ENCODE results near the gene NPHP4.

Gene NPHP4

GRCh38 chr1:5839881-5840550, 152.2 kb downstream of the NPHP4 start:
- no peak for DNase-seq

GRCh38 chr1:5839161-5839880, 152.9 kb downstream of the NPHP4 start:
- no peak for DNase-seq

DNA sequence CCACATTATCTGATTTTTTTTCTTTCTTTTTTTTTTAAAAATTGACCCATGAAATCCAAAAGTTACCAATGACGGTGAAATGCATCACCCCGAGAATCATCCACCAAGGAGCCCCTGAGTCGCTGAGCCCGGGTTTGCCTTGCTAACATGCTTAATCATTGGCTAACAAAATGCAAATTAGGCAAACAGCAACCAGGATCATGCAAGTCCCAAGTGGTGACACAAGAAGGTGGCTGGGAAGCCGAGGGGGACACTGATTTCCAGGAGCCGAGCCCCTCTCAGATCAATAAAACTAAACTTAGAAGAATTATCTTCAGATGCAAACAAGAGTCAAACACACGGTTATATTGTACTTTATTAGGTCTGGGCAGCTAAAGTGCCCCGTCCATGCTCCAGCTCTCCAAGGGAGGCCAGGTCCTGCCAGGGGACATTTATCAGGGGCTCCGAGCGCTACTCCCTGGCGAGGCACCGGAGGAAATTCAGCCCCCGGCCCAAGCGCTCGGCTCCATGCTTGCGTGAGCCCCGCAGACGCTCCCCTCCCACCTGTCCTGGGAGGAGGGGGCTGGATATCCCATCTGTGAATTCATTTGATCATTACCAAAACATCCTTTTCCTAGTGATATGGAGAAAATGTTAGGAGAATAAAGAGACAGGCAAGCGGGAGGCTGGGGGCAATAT, 154.1 kb downstream of the NPHP4 start:
- no peak for DNase-seq

DNA sequence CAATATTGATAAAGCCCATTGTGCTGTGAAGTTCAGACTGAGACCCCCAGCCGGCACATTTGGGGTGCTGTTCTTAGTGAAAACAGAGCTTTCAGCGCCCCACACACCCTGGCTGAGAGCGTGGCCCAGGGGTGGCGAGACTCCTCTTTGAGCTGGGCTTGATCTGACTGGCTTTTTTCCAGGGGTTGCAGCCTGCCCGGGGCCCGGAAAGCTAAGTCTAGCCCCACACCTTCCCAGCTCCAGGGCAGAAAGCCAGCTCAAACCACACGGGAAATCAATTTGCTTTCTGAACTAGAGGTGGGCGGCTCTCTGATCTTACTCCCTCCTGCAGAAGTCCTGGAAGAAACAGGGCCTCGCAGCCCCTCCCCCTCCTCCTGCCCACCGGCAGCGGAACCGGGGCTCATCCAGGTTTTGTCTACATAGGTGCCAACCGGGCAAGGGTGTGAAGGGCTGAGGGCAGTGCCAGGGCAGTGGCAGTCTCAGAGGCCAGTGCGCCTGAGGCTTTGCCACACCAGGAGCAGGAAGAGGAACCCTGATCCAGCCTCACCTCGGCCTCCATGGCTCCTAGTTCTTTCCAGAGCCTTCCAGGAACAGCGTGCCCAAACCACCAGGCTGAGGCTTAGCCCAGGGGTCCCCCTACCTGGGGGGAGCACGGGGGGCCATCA, 155.3 kb downstream of the NPHP4 start:
- no peak for DNase-seq

GRCh38 chr1:5835179-5835562, 157.1 kb downstream of the NPHP4 start:
- DNase-seq, result no peak

DNA sequence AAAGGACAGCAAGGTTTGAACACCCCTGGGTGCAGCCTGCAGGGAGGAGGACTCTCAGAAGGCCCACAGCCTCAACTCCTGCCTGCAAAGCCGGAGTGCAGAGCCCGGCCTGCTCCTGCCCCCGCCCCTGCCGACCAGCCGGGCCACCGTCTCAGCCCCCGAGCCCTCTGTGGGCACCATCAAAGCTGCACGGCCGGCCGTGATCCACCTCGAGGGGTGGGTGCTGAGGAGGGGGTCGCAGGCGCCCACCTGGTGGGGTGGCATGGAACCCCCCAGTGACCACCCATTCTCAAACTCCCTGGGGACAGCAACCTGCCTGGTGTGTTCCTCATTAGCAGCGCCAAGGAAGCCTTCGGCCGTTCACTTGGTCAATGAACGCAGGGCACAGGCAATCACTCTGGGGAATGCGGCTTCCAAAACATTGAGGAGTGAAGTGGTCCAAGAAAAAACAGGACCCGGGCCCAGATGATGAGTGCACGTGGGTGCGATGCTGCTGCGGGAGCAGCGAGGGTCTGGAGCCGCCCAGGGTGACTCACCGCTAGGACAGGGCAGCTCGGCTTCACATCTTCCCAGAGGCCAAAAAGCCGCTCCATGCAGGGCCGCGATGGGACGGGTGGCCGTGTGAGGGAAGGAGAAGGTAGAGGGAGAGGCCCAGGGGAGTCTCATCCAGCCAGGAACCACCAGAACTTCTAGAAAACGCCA, 157.6 kb downstream of the NPHP4 start:
- DNase-seq, result no peak

- no peak for DNase-seq
Observed at GRCh38 chr1:5833911-5834310, 158.3 kb downstream of the NPHP4 start.

DNA sequence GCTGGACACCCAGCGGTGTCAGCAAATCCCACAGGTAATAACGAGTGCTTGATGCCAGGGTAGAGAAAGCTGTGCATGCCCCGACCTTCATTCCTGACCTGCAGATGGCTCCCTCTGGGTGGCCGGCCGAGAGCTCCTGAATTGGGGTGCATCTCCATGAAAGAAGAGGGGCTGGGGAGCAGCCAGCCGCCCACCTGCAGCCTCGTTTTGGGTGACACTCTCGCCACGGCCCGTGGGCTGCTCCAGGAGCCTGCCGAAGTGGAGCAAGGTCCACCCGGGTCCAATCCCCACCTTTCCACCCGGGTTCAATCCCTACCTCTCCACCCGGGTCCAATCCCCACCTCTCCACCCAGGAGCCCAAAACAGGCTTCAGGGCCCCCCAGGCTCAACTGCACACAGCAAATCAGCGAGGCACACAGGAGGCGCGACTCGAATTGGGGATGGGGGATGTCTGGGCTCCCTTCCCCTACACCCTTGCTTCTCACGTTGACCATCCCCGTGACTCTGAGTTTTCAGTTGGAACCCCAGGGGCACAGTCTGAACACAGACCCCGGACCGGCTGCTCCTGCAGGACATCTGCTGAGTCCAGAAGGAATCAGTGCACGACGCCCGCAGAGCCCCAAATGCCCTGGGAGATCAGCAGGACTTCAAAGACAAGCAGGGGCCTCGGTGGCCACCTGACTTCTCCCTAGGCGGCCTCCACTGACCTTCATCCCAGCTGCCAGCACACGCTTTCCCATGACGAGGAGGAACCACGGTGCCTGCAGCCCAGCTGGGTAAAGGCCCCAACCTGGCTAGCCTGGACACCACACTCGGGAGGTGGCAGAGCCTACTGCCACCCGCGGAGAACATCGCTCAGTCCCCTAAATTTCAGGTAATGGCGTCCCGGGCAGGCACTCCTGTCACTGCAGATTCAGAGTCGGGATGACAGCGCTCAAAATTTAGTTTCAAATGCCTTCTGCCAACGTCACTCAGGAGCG, 159.0 kb downstream of the NPHP4 start:
- no peak for DNase-seq

DNA sequence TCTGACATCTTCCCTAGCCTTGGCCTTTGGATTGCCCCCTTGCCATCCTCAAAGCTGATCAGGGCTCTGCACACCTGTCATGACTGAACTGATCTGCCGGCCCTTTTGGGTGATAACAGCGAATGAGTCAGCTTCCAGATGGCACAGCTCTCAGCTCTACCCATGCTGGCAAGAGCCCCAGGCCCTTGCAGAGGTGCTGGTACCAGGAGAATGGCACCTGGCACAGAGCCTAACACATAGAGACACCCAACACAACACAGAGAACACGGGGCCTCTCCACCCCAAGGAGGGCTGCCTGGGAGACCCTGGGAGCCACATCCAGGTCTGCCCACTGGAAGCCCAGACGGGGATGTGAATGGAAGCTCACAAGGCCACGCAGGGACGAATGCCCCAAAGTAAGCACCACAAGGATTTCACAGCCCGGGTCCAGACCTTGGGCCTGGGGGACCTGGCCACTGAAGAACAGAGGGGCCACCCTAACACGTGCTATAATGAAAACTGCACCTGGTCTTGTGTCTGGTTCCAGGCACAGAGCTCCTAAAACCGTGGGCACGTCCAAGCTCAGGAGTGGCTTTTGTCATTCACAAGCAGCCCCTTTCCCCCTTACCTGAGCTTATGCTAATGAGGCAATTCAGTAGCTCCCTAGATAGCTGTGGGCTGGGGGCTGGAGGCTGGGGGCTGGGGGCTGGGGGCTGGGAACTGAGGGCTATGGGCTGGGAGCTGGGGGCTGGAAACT, 160.5 kb downstream of the NPHP4 start:
- DNase-seq, result no peak

DNA sequence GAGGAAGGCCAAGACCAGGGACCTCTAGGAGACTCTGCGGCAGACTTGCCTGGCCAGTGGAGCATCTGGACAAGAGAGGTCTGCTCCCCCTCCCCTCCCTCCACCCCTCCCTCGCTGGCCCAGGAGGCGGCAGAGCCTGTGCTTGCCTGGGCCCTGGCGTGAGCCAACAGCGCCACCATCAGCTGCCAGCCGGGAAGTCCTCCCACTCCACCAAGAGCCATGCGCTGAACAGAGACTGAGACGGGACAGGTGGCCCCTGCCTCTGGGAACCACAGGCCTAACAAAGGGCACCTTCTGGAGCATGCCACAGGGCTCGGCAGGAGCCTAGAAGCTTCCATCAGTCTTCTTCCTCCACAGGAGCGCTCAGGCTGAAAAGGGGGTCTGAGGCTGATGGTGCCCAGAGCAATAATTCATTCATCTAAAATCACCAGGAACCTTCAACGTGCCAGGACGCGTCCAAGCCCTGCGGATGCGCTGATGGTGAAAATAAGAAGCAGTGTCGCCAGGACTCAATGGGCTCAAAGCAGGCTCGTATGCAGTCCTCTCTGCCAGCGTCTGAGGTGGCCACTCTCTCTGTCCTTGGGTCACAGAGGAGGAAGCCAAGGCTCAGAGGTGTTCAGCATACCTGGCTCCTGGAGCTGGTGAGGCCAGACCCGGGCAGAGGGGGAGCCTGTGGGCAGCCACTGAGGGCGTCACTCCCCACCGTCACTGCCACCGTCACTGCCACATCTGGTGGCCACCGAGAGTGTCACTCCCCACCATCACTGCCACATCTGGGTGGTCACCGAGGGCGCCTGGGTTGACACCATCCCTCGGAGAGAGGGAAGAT, 161.2 kb downstream of the NPHP4 start:
- DNase-seq, result no peak

DNA sequence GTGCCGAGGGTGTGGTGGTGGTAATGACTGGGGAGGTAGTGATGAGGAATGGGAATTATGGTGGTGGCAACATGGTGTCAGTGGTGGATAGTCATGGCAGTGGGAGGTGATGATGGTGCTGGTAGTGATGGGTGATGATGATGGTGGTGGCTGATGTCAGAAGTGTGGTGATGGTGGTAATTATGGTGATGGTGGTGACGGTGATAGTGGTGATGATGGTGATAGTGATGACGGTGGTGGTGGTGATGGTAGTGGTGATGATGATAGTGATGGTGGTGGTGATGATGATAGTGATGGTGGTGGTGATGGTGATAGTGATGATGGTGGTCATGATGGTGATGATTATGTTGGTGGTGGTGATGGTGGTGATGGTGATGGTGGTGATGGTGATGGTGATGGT, 162.8 kb downstream of the NPHP4 start:
- DNase-seq, result no peak

GRCh38 chr1:5828308-5828935, 163.8 kb downstream of the NPHP4 start:
- DNase-seq, result no peak

GRCh38 chr1:5827516-5827915, 164.7 kb downstream of the NPHP4 start:
- no peak for DNase-seq

DNA sequence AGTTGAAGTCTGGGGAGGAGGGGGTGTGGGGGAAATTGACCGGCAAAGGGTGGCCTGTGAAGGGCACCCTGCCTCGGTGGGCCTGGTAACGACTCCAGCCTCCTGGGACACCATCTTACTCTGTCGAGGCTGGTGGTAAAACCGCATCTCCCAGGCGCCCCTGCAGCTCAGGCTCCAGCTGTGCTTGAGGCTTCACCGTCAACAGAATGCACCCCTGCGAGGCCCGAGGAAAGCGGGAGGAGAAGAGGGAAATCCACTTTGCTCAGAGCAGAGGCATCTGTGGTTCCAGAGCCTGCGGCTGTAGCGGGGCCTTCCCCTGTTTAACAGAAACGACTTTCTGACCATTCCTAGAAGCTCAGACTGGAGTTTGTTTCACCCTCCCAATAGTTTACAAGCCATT, 165.6 kb downstream of the NPHP4 start:
- no peak for DNase-seq

DNA sequence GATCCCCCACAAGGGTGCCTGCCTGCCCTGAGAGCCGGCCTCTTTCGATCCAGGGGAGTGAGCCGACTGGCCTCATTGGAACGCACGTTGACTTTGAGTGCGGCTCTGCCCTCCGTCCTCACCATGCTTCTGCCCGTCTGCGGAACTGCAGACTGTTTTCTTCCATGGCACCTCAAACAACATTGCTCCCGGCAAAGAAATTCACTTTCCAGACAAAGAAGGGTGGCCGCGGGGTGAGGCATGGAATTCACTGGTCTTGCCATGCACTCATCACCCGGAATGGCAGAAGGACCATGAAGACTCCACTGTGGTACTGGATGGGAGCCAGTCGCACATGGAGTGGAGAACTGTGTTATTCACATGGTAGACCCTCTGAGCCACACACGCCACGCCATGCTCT, 169.5 kb downstream of the NPHP4 start:
- DNase-seq, result no peak

- no peak for DNase-seq
Observed at GRCh38 chr1:5822266-5822665, 170.0 kb downstream of the NPHP4 start.

DNA sequence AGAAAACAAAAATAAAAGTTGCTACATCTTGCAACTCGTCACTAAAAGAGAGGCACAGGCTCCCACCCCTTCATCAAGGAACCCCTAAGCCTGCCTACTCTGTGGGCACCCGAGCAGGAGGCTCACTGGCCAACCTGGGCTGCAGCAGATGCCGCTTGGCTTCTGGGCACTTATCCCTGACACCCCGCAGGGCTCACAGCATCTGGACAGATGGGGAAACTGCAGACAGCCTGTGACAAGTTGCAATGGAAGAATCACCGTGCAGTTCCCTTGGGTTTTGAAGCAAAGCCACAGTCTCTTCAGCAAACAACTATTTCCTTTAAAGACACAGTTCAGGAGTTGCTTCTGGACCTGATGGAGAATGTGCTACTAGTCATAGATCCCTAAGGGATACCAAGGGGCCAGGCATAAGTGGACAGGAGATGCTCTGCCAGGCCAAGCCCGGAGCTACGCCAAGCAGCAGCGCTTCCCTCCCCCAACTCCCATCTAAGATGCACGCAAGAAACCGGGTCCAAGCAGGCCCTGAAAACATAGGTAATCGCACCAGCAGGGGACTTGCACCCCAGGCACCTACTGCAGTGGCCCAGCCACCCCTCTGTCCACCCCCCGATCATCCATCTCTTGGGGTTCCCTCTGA, 170.6 kb downstream of the NPHP4 start:
- DNase-seq, result no peak

DNA sequence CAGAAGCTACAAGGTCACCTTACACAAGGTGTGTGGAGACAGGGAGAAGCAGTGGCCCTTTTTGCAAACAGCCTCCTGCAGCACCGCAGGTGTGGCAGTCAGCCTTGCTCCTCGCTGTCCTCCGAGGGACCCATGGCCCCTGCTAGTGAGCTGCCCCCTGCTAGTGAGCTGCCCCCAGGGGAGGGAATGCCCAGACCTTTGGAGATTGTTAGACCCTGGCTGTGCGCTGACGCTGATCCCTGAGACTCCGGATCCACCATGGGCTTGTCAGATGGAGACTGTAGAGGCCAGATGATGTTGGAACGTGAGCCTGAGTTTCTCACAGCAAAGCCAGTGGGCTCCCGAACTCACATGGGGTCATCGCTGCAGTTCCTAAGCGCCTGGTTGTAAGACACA, 172.2 kb downstream of the NPHP4 start:
- no peak for DNase-seq

- DNase-seq, result no peak
Observed at GRCh38 chr1:5819391-5820025, 172.7 kb downstream of the NPHP4 start.

Data from NCI-H446 treated with DMSO at 0.1 percent for 48 hours (cell line).